ENCODE data around the gene KAZN. TPM values are rescaled to one million over a fixed set of nuclear protein-coding genes. Genes with fewer than 3 reads are reported as not detected.

KAZN gene
- total RNA-seq, 1 donor from 2014 or later = 33.5 TPM

DNA sequence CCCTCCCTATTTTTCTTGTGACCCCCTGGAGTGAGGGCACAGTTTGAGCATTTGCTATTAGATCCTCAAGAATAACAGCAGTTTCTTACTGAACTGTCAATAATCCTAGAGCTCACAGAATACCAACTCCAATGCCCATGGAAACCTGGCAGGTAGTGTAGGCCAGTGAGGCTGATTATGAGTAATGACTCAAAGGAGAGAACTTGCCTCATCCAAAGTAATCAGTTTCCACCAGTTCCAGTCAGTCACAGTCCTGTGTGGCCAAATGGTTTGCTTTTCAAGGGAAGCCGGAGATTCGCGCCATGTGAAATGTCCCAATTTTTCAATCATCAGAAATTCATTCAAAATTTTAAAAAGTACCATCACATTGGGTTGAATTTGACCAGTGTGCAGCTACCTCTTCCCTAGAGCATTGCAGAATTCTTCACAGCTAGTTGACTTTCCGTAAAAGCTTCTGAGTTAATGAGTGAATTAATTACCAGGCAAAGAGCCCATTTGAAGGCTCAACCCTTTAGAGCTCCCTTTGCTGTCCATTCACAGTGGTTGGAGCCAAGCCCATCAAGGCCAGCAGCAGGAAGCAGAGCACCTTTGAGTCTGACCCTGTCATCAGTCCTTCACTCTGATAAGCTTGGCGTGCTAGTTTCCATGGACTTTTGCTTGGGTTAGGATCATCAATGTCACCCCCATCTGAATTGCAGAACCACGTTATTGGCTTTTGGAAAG, 170.3 kb downstream of the KAZN start:
- Histone ChIP-seq H3K27me3 (peaks cover 9% of the 10 kb centered on the region), H3K9me3 (no peaks in the 10 kb centered on the region), H3K4me1 (no peaks in the 10 kb centered on the region), H3K36me3 (no peaks in the 10 kb centered on the region), H3K27ac (no peak overlapping the region), H3K4me3 (no peak overlapping the region)
- intact Hi-C loops (cut with DNase I) = no loop called here
- DNase-seq (no peak), ATAC-seq (no peak)
- TF ChIP-seq, protein P1, sequence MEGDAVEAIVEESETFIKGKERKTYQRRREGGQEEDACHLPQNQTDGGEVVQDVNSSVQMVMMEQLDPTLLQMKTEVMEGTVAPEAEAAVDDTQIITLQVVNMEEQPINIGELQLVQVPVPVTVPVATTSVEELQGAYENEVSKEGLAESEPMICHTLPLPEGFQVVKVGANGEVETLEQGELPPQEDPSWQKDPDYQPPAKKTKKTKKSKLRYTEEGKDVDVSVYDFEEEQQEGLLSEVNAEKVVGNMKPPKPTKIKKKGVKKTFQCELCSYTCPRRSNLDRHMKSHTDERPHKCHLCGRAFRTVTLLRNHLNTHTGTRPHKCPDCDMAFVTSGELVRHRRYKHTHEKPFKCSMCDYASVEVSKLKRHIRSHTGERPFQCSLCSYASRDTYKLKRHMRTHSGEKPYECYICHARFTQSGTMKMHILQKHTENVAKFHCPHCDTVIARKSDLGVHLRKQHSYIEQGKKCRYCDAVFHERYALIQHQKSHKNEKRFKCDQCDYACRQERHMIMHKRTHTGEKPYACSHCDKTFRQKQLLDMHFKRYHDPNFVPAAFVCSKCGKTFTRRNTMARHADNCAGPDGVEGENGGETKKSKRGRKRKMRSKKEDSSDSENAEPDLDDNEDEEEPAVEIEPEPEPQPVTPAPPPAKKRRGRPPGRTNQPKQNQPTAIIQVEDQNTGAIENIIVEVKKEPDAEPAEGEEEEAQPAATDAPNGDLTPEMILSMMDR (IDR thresholded peaks at IDR 0.05) = no peak

DNA sequence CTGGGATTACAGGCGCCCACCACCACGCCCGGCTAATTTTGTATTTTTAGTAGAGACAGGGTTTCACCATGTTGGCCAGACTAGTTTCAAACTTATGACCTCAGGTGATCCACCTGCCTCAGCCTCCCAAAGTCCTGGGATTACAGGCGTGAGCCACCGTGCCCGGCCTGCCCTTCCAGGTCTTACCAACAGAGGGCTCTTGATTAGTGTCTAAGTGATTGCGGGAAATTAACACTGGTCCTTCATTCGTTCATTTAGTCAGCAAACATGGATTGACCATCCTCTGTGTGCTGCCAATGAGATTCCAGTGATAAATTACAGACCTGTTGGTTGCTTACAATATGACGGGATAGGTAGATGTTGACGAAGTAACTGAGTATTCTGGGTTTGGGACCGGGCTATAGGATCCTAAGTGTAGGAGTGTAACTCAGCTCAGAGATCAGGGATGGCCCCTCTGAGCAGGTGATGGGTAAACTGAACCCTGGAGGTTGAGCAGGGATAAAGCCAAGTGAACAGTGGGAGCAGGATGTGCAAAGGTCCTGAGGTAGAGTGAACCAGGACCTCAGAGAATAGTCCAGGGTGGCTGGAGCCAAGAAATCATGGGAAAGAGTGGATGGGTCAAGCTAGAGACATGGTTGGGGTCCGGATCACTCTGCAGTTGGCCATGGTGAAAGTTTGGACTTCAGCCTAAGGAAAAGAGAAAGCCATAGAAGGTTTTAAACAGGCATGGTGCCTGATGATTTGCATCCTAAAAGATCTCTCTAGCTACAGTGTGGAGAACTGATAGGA, 171.2 kb downstream of the KAZN start:
- no peak for DNase-seq
- TF ChIP-seq, protein P1 (IDR thresholded peaks at IDR 0.05) = no peak
- Histone ChIP-seq H3K36me3 (no peaks in the 10 kb centered on the region), H3K9me3 (no peaks in the 10 kb centered on the region), H3K27me3 (peaks cover 6% of the 10 kb centered on the region), H3K4me3 (no peak overlapping the region), H3K4me1 (no peaks in the 10 kb centered on the region), H3K27ac (no peak overlapping the region)
- ATAC-seq = no peak
- intact Hi-C loops (cut with DNase I) = no loop called here

DNA sequence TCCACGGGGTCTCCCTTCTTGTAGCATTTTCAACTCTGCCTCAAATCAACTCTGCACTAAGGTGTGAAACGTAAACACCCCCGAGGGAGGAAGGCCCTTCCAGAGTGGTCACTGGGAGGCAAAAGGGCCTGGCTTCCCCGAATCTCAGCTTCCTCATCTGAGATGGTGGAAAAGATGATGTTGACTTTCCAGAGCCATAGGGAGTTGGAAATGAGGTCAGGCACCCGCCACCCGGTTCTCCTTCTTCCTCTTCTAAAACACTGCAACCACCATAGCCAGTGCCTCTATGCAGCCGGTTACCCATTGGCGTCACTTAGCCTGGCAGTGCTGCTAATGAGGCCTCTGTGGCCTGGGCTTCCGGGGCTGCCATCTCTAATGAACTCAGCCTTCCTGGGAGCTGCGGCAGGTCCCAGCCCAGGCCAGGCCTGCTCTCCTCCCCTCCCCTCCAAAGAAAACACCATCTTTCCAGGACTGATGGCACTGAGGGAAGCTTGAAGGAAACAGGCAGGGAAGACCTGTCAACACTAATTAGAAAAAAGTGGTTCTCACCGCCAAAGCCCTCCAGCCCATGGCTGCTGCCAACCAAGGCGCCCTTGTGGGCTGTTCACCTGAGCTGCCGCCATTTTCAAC, 175.0 kb downstream of the KAZN start:
- no peaks in the 10 kb centered on the region for H3K9me3 ChIP-seq
- TF ChIP-seq, protein P1 (IDR thresholded peaks at IDR 0.05) = no peak
- H3K36me3 ChIP-seq = no peaks in the 10 kb centered on the region
- intact Hi-C loops (cut with DNase I) = no loop called here
- ATAC-seq = no peak
- no peak overlapping the region for H3K4me3 ChIP-seq
- no peak overlapping the region for H3K27ac ChIP-seq
- DNase-seq = no peak
- no peaks in the 10 kb centered on the region for H3K4me1 ChIP-seq
- no peaks in the 10 kb centered on the region for H3K27me3 ChIP-seq

DNA sequence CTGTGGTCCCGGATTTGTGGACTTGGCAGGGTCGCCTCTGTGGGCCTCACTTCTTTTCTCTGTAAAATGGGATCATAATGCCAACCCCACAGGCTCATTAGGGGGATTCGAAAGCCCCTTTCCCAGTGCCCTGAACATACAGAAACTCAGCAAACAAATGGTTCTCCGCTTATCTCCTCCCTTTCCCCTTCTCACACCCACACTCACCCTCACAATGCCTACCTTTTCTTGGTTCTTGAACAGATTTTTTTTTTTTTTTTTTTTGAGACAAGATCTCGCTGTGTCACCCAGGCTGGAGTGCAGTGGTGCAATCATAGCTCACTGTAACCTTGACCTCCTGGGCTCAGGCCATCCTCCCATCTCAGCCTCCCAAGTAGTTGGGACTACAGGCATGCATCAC, 175.7 kb downstream of the KAZN start:
- ATAC-seq (no peak), DNase-seq (no peak)
- Histone ChIP-seq H3K36me3 (no peaks in the 10 kb centered on the region), H3K9me3 (no peaks in the 10 kb centered on the region), H3K4me3 (no peak overlapping the region), H3K27me3 (no peaks in the 10 kb centered on the region), H3K27ac (no peak overlapping the region), H3K4me1 (no peaks in the 10 kb centered on the region)
- TF ChIP-seq, protein P1 (IDR thresholded peaks at IDR 0.05) = no peak
- intact Hi-C loops (cut with DNase I) = no loop called here

GRCh38 chr1:14774988-14775387, 176.5 kb downstream of the KAZN start:
- no peak overlapping the region for H3K4me3 ChIP-seq
- no peaks in the 10 kb centered on the region for H3K9me3 ChIP-seq
- no peaks in the 10 kb centered on the region for H3K4me1 ChIP-seq
- H3K27me3 ChIP-seq = no peaks in the 10 kb centered on the region
- no peak for ATAC-seq
- H3K36me3 ChIP-seq = no peaks in the 10 kb centered on the region
- intact Hi-C loops (cut with DNase I) = no loop called here
- no peak overlapping the region for H3K27ac ChIP-seq
- TF ChIP-seq, protein P1 (IDR thresholded peaks at IDR 0.05) = no peak
- no peak for DNase-seq

All from upper lobe of right lung (tissue), 1 donor.